IMR-90 (cell line): ENCODE measurements around the gene KCNMA1.

Source experiments
- CTCF ChIP-seq: conservative IDR thresholded peaks from 2 replicates; pipeline ENCODE4 v1.5.1; 2012; ENCODE audit warnings: mild to moderate bottlenecking, low read depth, low read length, improper control_type of control experiment
- POLR2A ChIP-seq: IDR thresholded peaks from 2 replicates; pipeline ENCODE4 v1.6.1; 2012; ENCODE audit warnings: mild to moderate bottlenecking, low read depth, low read length

- TF ChIP-seq CTCF (no peak), POLR2A (no peak)
Observed at GRCh38 chr10:77231375-77231774, 406.2 kb downstream of the KCNMA1 start.
